Gastrocnemius medialis (tissue), 4 donors: ENCODE results near the gene MPZ. TPM values are rescaled to one million over a fixed set of nuclear protein-coding genes. Genes with fewer than 3 reads are reported as not detected.
"Not testable (repeated sequence)": the region's sequence is repeated elsewhere in the genome, so short reads cannot be mapped to it uniquely, and the experiment has no call there.

Experiments used
- ATAC-seq, 2 donors: fragments of 150-250 bp; one replicate each; pipeline ENCODE4 v1.9.1; 2016
- DNase-seq, 2 donors: peaks; one replicate each; pipeline ENCODE4 v3.0.0-alpha.2; 2019
- H3K27ac ChIP-seq, 4 donors: fragments of 200-600 bp; sonication (generic); 1 replicate in 1 of 4; 2 replicates in 3 of 4; pipeline ENCODE4 v1.5.1; 2016 to 2018; ENCODE audit warnings: mild to moderate bottlenecking in 2 of 4, moderate library complexity in 1 of 4
- H3K27me3 ChIP-seq, 3 donors: fragments of 200-600 bp; sonication (generic) in 2 of 3; 1 replicate in 1 of 3; 2 replicates in 2 of 3; pipeline versions ENCODE4 v1.5.1 to v1.6.0; 2016 to 2019; ENCODE audit warnings: mild to moderate bottlenecking in 1 of 3, moderate library complexity in 1 of 3
- H3K36me3 ChIP-seq, 2 donors: fragments of 200-600 bp; sonication (generic) in 1 of 2; one replicate each; pipeline ENCODE4 v1.5.1; 2017 to 2018
- H3K4me1 ChIP-seq, 2 donors: fragments of 200-600 bp; sonication (generic) in 1 of 2; one replicate each; pipeline ENCODE4 v1.5.1; 2016 to 2017; ENCODE audit warnings: mild to moderate bottlenecking in 2 of 2
- H3K4me3 ChIP-seq, 4 donors: fragments of 200-600 bp; sonication (generic) in 3 of 4; 1 replicate in 1 of 4; 2 replicates in 3 of 4; pipeline ENCODE4 v1.5.1; 2016 to 2019; ENCODE audit warnings: mild to moderate bottlenecking in 2 of 4
- H3K9me3 ChIP-seq, 3 donors: fragments of 200-600 bp; sonication (generic) in 2 of 3; 1 replicate in 1 of 3; 2 replicates in 2 of 3; pipeline ENCODE4 v1.5.1; 2016 to 2019
- CTCF ChIP-seq, 5 experiments: fragments of 450-650 bp in 3 of 5; fragments of 200-600 bp in 2 of 5; sonication (generic) in 2 of 5; IDR thresholded peaks in 4 of 5; conservative IDR thresholded peaks in 1 of 5; 1 replicate in 4 of 5; 2 replicates in 1 of 5; pipeline ENCODE4 v1.5.1; 2016 to 2019; ENCODE audit warnings: antibody characterized with exemption in 5 of 5, mild to moderate bottlenecking in 3 of 5, moderate library complexity in 3 of 5
- POLR2A ChIP-seq, 2 donors: fragments of 450-650 bp; IDR thresholded peaks; one replicate each; pipeline ENCODE4 v1.6.1; 2017; ENCODE audit warnings: antibody characterized with exemption in 2 of 2, mild to moderate bottlenecking in 2 of 2, moderate library complexity in 2 of 2
- in situ Hi-C, 4 donors: fragments of 200-750 bp; cut with MboI; loops; one replicate each; pipeline versions ENCODE4 v1.15.0 to v1.8.0; 2017; ENCODE audit warnings: low sequenced_read_pairs in 4 of 4
- intact Hi-C: fragments of 100-400 bp; cut with DNase I; formaldehyde crosslinking; loops from one replicate; pipeline ENCODE4 v1.15.1; 2023; ENCODE audit warnings: low total_unique reads
- total RNA-seq, 4 donors: library from RNA; depleted of rRNA; stranded (reverse); fragments of >200 nt; gene quantifications; one replicate each; pipeline versions ENCODE4 v1.1.0 to v1.2.3, GENCODE V29; 2016

Gene MPZ
- total RNA-seq, 4 donors from 2014 or later: 0.61 to 3.4 (median 2.1) TPM

GRCh38 chr1:161259765-161260164 lies 50.0 kb downstream of the MPZ start:
- Histone ChIP-seq H3K4me3 (no peak overlapping the region), H3K36me3 (no peaks in the 10 kb centered on the region), H3K4me1 (peaks cover 0 to 4% of the 10 kb centered on the region in 2 donors), H3K9me3 (peaks cover 0 to 7% (median 4%) of the 10 kb centered on the region in 3 donors), H3K27me3 (peaks cover 38 to 46% (median 45%) of the 10 kb centered on the region in 3 donors), H3K27ac (no peak overlapping the region)
- TF ChIP-seq CTCF (IDR thresholded peaks at IDR 0.05 in 4 of 5, conservative IDR thresholded peaks at IDR 0.05 in 1 of 5) (no peak), POLR2A (IDR thresholded peaks at IDR 0.05) (no peak)
- no peak for ATAC-seq
- DNase-seq: no peak
- in situ Hi-C loops: no loop called here
- intact Hi-C loops: no loop called here

- in situ Hi-C loops: no loop called here
- no peak overlapping the region for H3K27ac ChIP-seq
- peaks cover 38 to 46% (median 45%) of the 10 kb centered on the region in 3 donors for H3K27me3 ChIP-seq
Measured at GRCh38 chr1:161259345-161259702, 50.4 kb downstream of the MPZ start.

GRCh38 chr1:161258439-161259344 lies 51.1 kb downstream of the MPZ start, which contains the start of gene PCP4L1:
TSS of gene PCP4L1 (plus strand) at chr1:161258745. CDS start at chr1:161258975, 230 bp downstream.
- TF ChIP-seq POLR2A (IDR thresholded peaks at IDR 0.05) (no peak), CTCF (IDR thresholded peaks at IDR 0.05 in 4 of 5, conservative IDR thresholded peaks at IDR 0.05 in 1 of 5) (no peak)
- in situ Hi-C loops (no loop called here), intact Hi-C loops (no loop called here)
- peaks cover 38 to 46% (median 45%) of the 10 kb centered on the region in 3 donors for H3K27me3 ChIP-seq
- H3K36me3 ChIP-seq: no peaks in the 10 kb centered on the region
- peaks cover 0 to 7% (median 4%) of the 10 kb centered on the region in 3 donors for H3K9me3 ChIP-seq
- ATAC-seq (no peak), DNase-seq (no peak)
- peaks cover 0 to 4% of the 10 kb centered on the region in 2 donors for H3K4me1 ChIP-seq
- H3K27ac ChIP-seq: no peak within 1 kb of the TSS
- H3K4me3 ChIP-seq: peak within 1 kb of the TSS; percentile 7 to 44 (median 34)

More at GRCh38 chr1:161259345-161259702, 50.4 kb downstream of the MPZ start:
- intact Hi-C loops: no loop called here
- DNase-seq: no peak
- peak overlapping the region in 1 of 4 donors; percentile 44 for H3K4me3 ChIP-seq
- no peak for ATAC-seq
- no peak for TF ChIP-seq CTCF (IDR thresholded peaks at IDR 0.05 in 4 of 5, conservative IDR thresholded peaks at IDR 0.05 in 1 of 5)
- no peak for TF ChIP-seq POLR2A (IDR thresholded peaks at IDR 0.05)
- H3K36me3 ChIP-seq: no peaks in the 10 kb centered on the region
- peaks cover 0 to 7% (median 4%) of the 10 kb centered on the region in 3 donors for H3K9me3 ChIP-seq
- H3K4me1 ChIP-seq: peaks cover 0 to 4% of the 10 kb centered on the region in 2 donors

- H3K4me1 ChIP-seq, H3K27ac ChIP-seq, in situ Hi-C loops, DNase-seq, H3K4me3 ChIP-seq, ATAC-seq, H3K36me3 ChIP-seq, intact Hi-C loops, H3K9me3 ChIP-seq: not testable (repeated sequence)
- peaks cover 38 to 46% (median 41%) of the 10 kb centered on the region in 3 donors for H3K27me3 ChIP-seq
Measured at GRCh38 chr1:161257109-161257508, 52.7 kb downstream of the MPZ start.

GRCh38 chr1:161255955-161256520 lies 53.7 kb downstream of the MPZ start:
- in situ Hi-C loops, H3K27ac ChIP-seq, H3K4me3 ChIP-seq, DNase-seq, ATAC-seq, H3K36me3 ChIP-seq, H3K4me1 ChIP-seq, H3K9me3 ChIP-seq, intact Hi-C loops: not testable (repeated sequence)
- peaks cover 30 to 45% (median 41%) of the 10 kb centered on the region in 3 donors for H3K27me3 ChIP-seq

GRCh38 chr1:161255302-161255701 lies 54.5 kb downstream of the MPZ start:
- not testable (repeated sequence) for ATAC-seq

More at GRCh38 chr1:161255302-161255701, 54.5 kb downstream of the MPZ start:
- H3K4me3 ChIP-seq, H3K27ac ChIP-seq, H3K4me1 ChIP-seq, in situ Hi-C loops, H3K36me3 ChIP-seq, H3K9me3 ChIP-seq, DNase-seq, intact Hi-C loops: not testable (repeated sequence)
- peaks cover 22 to 38% (median 34%) of the 10 kb centered on the region in 3 donors for H3K27me3 ChIP-seq
